ENCODE data around the gene ACTL6B. TPM values are rescaled to one million over a fixed set of nuclear protein-coding genes. Genes with fewer than 3 reads are reported as not detected.

Gene ACTL6B
- total RNA-seq, 2 donors from 2014 or later: not detected

DNA sequence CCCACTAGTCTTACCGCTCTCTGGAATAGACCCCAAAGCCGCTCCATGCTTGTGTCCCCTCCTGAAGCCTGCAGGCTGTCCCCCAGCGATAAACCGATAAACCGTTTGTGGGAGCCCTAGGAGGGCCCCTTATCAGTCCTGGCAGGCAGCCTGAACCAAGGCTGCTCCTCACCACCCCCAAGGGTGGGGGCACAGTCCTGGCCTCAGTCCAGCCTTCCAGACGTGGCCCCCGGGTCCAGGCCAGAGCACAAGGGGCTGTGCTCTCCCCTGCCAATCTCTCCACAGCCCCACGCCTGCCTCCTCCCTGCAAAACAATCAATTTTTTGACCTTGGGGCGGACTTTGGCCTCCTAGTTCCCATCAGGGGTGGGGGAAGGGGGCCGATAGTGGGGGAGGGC lies 14.8 kb downstream of the ACTL6B start, which contains the start of gene TFR2:
TFR2 (minus strand) TSS at position 90 of the 397 bp plus-strand sequence; CDS start at position 47, 43 bp downstream.
- intact Hi-C loops (cut with DNase I): no loop called here
- DNase-seq (ENCODE audit: low spot score): no peak

DNA sequence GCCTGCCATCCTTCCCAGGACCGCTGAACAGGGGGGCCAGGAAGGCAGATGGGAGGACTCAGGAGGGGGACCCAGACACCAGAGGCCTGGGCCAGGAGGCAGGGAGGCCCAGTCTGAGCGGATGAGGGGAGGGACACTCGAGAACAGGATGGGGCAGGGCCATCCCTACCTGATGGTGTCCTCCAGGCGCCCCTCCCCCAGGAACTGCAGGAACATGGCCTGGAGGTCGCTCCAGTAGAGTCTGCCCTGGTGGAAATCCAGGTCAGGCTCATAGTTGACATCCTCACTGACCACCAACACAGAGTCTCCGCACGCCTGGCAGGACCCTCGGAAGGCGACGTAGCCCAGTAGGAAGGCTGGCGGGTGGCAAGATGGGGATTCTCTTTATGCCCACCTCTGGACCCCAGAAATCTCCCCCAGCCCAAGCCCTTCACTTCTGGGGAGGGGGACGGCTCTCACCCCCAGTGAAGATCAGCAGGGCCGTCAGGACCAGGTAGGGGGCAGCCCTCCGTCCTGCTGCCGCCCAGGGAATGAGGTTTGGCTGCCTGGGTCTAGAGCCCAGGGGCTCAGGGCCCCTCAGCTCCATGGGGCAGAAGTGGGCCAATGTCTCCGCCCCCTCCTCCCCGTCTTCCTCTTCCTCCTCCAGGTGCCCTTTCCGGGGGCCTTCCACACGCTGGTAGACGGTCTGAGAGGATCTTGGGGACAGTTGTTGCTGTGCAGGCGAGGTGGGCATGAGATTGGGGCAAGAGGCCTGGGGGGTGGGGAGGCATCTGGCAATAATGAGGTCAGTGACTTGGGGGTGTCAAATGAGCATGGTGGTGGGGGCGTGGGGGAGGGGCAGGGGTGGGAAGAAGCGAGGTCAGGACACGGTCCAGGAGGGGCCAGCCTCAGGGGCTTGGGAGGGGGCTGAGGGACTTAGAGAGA lies 15.5 kb downstream of the ACTL6B start:
- intact Hi-C loops (cut with DNase I): no loop called here
- DNase-seq (ENCODE audit: low spot score): no peak

DNA sequence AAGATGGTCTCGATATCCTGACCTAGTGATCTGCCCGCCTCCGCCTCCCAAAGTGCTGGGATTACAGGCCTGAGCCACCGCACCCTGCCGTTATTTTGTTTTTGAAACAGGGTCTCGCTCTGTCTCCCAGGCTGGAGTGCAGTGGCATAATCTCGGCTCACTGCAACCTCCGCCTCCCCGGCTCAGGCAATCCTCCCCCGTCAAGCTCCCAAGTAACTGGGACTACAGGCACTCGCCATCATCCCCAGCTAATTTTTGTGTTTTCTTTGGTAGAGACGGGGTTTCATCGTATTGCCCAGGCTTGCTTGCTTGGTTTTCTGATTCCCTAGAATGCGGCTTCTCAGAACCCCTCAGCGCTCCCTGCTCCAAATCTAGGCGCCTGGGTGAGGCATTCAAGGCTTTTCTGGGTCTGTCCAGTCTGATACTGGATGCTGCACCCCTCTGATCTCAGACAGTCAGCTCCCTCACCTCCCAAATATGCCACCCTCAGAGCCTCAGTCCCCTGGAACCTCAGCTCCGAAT lies 16.2 kb downstream of the ACTL6B start:
- intact Hi-C loops (cut with DNase I): no loop called here
- DNase-seq (ENCODE audit: low spot score): no peak

DNA sequence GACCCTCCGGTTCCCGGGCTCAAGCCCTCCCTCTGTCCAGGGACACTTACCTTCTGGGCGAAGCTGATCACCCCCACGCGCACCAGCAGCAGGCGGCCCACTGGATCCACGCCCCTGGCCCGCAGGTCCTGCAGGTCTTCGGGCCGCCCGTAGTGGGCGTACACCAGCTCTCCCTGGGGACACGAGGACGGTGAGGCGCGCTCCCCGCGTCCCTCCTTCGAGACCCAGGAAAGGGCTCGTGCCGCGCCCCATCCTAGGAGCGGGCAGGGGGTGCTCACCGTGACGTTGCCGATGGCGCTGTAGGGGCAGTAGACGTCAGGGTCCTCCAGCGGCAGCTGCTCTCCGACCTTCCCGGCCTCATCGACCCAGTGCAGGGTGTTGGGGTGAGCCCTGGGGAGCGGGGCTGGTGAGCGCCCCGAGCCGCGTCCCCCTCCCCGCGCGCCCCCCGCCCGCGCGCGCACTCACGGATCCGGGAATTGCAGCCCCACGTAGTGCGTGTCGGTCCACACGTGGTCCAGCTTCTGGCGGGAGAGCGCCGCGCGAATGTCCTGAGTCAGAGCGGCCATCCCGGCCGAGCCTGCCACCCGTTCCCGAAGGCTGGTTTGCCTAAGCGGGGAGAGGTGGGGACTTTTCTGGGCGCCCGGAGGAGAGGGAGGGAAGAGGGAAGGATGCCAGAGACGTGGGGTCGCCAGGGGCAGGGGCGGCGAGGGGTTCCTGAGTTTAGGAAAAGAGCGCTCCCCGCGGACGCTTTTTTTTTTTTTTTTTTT lies 23.1 kb downstream of the ACTL6B start:
- intact Hi-C loops (cut with DNase I): no loop called here
- DNase-seq (ENCODE audit: low spot score): no peak

DNA sequence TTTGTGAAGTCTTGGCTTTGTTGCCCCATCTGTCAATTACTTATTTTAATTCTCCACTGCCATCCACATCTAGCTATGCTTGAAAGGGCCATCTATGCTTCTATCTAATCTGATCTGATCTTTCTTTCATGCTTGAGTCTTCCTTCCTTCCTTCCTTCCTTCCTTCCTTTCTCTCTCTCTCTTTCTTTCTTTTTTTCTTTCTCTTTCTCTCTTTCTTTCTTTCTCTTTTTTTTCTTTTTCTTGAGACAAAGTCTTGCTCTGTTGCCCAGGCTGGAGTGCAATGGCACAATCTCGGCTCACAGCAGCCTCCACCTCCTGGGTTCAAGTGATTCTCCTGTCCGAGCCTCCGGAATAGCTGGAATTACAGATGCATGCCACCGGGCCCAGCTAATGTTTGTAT lies 26.2 kb downstream of the ACTL6B start:
- intact Hi-C loops (cut with DNase I): no loop called here

DNA sequence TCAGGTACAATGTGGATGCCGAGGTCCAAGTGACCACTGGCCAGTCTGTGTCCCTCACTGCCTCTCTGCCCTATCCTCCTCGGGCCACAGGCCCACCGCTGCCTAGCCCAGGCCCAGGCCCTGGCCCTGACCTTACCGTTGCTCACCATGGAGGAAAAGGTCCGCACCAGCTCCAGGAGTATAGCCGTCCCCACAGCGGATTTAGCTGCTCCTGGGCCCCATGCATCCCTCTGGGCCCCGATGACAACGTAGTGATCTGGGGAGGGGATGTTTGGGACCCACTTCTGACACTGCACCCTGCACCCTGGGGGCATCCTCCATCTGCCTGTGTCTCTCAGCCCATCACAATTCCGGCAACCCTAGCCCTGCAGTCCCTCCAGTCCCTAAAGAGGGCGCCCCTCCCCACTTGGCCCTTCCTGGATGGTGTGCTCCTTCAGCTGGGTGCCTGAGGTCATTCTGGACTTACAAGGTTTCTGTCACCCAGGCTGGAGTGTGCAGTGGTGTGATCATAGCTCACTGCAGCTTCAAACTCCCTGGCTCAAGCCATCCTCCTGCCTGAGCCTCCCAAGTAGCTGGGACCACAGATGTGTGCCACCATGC lies 27.0 kb downstream of the ACTL6B start:
- no peak for DNase-seq (ENCODE audit: low spot score)

More for the DNA sequence above, 26.2 kb downstream of the ACTL6B start:
- no peak for DNase-seq (ENCODE audit: low spot score)

DNA sequence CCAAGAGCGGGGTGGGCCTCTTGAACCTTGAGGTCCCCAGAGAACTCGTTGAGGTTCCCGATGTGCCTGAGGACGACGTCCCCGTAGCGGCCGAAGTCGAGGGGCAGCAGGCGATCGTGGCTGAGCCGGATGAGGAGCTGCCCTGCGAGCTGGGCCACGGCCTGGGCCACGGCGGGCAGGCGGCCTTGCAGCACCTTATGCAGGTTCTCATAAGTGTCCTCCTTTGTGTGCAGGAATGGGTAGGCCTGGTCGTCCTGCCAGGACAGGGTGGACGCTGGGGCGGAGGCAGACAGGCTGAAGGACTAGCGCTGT lies 29.1 kb downstream of the ACTL6B start:
- intact Hi-C loops (cut with DNase I): no loop called here
- no peak for DNase-seq (ENCODE audit: low spot score)

More for the DNA sequence above, 27.0 kb downstream of the ACTL6B start:
- intact Hi-C loops (cut with DNase I): no loop called here

DNA sequence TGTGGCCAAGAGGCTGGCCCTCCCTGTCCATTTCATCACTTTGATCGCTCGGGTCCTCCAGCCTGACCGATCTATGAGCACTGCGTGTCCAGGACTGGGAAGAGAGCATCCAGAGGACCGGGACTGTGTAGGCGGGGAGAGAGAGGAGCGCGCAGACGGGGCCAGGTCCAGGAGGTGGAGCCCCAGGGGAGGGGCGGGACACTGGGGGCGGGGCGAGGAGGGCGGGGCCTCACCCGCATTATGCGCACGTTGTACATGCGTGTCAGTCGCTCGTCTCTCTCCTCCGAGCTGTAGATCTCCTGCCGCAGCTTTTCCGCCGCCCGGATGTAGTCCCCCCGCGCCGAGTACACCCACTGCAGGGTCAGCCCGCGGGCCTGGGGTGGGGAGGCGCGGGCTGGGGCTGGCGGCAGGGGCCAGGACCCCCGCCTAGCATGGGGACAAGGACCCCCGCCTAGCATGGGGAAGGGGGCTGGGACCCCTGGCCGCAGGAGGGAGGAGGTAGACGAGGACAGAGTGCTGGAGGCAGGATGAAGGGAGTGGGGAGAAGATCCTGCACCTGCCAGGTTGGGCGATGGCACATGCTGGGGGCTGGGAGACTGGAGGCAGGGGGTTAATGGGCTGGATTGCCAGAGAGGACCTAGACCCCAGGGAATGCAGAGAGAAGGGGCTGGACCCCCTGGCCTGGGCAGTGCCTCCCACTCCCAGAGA lies 29.6 kb downstream of the ACTL6B start:
- intact Hi-C loops (cut with DNase I): no loop called here
- DNase-seq (ENCODE audit: low spot score): peak; percentile 94

DNA sequence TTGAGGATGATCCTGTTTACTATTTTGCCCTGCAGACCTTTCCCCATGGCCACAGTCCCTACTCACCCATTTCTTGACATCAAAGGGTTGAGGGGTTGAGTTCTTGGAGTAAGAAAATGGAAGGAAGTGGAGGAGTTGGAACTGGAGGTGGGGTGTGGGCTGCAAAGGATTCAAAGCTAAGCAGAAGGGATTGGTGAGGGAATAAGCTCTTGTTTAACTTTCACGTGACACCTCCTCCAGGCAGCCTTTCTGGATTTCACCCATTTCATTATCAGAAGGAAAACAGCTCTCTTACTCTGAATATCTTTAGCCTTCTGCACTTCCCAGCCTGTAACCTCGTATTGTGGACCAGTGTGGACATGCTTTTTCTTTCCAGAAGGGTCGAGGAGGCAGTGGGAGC lies 30.2 kb downstream of the ACTL6B start:
- intact Hi-C loops (cut with DNase I): no loop called here
- no peak for DNase-seq (ENCODE audit: low spot score)

DNA sequence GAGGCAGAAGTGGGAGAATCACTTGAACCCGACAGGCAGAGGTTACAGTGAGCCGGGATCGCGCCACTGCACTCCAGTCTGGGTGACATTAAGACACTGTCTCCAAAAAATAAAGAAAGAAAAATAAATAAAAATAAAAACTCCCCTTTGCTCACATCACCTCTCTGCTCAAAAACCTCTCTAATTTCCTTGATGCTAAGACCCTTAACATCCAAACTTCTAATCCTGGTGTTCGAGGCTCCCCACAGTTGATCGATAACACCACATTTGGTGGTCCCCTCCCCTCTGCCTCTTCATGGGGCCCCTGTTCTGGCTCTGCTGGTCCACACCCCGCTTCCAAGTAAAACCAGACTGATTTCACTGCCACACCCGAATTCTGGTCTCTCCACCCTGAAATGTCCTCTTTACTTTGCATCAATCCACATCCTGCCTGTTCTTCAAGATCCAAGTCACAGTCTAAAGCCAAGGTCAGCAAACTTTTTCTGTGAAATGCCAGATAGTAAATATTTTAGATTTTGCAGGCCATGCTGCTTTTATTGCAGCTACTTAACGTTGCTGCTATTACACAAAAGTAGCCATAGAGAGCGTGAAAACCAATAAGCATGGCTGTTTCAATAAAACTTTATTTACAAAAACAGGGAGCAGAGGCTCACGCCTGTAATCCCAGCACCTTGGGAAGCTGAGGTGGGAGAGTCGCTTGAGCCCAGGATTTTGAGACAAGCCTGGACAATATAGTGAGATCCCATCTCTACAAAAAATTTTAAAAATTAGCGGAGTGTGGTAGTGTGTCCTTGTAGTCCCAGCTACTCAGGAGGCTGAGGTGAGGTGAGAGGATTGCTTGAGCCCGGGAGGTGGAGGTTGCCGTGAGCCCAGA lies 32.1 kb downstream of the ACTL6B start:
- intact Hi-C loops (cut with DNase I): no loop called here
- DNase-seq (ENCODE audit: low spot score): no peak

DNA sequence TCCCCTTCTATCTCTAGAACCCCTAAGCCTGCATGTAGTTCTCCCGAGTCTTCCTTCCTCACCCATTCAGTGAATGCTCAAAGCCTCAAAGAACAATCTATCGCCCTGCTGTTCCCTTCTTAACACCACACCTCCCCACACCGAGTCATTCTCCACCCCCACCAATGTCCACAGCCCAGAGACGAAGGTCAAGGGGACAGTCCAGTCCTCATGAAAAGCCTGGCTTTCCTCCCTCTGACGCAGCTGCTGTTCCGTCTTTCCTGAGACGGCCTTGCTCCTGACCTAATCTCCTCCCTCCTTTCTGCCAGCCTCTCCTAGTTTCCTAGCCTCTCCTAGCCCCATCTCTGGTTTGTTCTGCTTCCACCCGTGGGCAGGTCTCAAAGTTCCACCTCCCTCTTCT lies 34.7 kb downstream of the ACTL6B start:
- no peak for DNase-seq (ENCODE audit: low spot score)
- intact Hi-C loops (cut with DNase I): no loop called here

DNA sequence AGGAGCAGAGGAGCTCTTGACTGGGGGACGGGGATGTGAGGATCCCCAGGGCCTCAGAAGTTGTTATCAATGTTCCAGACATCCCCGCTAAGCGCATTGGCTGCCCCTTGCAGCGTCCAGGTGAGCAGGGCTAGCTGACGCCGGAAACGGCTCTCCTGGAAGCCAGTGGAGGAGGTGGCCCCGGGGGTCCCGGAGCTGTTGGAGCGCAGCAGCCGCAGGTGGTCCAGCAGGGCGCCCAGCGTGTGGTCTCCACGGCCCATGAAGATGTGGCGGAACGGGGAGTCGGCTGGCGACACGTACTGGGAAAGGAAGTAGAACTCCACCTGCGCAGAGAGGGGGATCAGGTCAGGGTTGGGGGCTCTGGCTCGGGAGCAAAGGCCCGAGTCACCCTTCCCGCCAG lies 35.4 kb downstream of the ACTL6B start:
- no peak for DNase-seq (ENCODE audit: low spot score)
- intact Hi-C loops (cut with DNase I): no loop called here

DNA sequence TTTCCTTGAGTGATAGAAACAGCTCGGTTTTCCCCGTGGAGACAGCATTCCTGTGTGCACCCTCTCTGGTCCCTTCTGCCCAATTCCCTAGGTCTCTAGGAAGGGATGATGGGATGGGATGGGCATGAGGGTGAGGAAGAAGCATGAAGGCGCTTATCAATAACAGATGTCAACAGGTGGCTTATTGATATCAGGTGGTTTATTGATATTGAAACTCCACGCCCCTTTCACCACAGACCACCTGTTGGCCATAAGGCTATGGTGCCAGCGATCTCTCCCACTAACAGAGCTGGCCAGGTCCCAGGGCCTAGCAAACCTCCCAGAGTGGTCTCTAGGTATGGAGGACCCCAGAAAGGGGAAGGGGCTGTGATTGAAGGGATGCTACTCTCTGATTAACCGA lies 36.0 kb downstream of the ACTL6B start:
- intact Hi-C loops (cut with DNase I): no loop called here
- no peak for DNase-seq (ENCODE audit: low spot score)

DNA sequence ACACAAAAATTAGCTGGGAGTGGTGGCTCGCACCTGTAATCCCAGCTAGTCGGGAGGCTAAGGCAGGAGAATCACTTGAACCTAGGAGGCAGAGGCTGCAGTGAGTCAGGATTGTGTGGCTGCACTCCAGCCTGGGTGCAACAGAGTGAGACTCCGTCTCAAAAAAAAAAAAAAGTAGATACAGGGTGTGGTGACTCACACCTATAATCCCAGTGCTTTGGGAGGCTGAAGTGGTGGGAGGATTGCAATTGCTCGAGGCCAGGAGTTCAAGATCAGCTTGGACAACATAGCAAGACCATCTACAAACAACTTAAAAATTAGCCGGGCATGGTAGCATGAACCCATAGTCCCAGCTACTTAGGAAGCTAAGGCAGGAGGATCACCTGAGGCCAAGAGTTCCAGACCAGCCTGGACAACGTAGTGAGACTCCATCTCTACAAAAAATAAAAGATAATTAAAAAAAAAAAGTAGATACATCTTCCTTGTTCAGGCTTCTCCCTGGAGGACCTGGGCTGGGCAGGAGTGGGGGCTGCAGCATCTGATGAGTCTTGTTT lies 41.9 kb downstream of the ACTL6B start:
- DNase-seq (ENCODE audit: low spot score): no peak
- intact Hi-C loops (cut with DNase I): no loop called here

DNA sequence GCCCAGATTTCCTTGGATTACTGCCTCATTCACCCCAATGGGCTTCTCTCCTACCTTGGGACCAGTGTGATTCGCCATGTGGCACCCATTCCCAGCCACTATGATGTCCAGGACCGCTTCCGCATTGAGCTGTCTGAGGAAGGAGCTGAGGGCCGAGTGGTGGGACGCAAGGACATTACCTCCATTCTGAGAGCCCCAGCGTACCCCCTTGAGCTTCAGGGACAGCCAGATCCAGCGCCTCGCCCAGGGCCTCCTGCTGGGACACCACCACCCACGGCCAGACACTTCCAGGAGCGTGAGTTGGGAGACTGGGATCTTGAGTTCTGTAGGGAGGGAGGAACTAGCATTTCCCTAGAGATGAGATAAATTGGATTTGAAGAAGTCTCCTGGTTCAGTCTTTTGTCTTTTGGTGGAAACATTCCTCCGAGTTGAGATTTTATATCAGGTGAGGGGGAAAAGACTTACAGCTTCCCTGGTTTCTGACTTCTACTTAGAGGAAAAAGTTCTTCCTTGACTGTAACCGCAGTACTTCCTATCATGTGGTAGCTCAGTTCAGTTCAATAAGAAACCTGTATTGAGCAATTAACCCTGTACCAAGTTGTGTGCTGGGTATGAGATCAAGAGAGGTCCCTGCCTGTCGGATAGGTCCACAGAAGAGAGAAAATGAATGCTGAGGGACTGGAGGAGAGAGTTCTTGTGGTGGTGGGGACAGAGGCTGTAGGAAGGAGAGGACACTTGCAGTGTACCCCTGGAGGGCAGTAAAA lies 42.7 kb downstream of the ACTL6B start:
- intact Hi-C loops (cut with DNase I): no loop called here
- DNase-seq (ENCODE audit: low spot score): no peak

DNA sequence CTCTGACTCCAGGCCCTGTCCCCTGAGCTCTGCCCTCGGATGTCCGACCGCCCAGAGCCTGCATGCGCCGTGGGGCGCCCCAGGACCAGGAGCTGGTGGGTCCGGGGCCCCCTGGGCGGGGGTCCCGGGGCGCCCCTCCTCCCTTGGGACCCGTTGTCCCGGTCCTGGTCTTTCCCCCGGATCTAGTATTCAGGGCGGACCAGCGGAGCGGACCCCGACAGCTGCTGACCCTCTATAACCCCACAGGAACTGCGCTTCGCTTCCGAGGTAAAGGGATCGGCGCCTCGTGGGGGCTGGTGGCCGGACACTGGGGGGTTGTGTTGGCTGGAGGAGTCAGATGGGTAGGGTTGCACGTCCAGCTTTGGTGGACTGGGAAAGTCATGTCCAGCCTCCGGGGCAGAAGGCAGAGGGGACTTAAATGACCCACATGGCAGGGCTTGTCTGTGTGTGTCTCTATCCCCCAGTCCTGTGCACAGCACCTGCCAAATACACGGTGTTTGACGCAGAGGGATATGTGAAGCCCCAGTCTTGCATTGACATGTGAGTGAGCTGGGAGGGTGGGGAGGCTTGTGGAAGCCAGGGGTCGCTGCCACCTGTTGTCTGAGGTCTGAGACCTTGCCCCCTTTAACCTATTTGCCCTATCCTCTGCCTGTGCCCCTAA lies 43.4 kb downstream of the ACTL6B start:
- intact Hi-C loops (cut with DNase I): no loop called here

More for the DNA sequence above, 43.4 kb downstream of the ACTL6B start:
- peak; percentile 85 for DNase-seq (ENCODE audit: low spot score)
